ENCODE data around the gene SCN4A. TPM values are rescaled to one million over a fixed set of nuclear protein-coding genes. Genes with fewer than 3 reads are reported as not detected.

The SCN4A gene
- total RNA-seq, 4 donors from 2014 or later: 0.83 TPM; not detected in 3

GRCh38 chr17:63930951-63931575, 41.7 kb downstream of the SCN4A start:
- no peaks in the 10 kb centered on the region for H3K27me3 ChIP-seq
- peak; percentile 66 to 93 (median 93) for DNase-seq
- H3K36me3 ChIP-seq: no peaks in the 10 kb centered on the region
- H3K9me3 ChIP-seq: no peaks in the 10 kb centered on the region
- TF ChIP-seq, protein P1, sequence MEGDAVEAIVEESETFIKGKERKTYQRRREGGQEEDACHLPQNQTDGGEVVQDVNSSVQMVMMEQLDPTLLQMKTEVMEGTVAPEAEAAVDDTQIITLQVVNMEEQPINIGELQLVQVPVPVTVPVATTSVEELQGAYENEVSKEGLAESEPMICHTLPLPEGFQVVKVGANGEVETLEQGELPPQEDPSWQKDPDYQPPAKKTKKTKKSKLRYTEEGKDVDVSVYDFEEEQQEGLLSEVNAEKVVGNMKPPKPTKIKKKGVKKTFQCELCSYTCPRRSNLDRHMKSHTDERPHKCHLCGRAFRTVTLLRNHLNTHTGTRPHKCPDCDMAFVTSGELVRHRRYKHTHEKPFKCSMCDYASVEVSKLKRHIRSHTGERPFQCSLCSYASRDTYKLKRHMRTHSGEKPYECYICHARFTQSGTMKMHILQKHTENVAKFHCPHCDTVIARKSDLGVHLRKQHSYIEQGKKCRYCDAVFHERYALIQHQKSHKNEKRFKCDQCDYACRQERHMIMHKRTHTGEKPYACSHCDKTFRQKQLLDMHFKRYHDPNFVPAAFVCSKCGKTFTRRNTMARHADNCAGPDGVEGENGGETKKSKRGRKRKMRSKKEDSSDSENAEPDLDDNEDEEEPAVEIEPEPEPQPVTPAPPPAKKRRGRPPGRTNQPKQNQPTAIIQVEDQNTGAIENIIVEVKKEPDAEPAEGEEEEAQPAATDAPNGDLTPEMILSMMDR (IDR thresholded peaks at IDR 0.05): no peak
- TF ChIP-seq POLR2A (IDR thresholded peaks at IDR 0.05): no peak
- H3K4me1 ChIP-seq: peaks cover 0 to 13% (median 5%) of the 10 kb centered on the region in 4 donors
- peak overlapping the region; percentile 32 to 63 (median 42) for H3K4me3 ChIP-seq
- peak overlapping the region; percentile 52 to 91 (median 60) for H3K27ac ChIP-seq

- no peak for TF ChIP-seq POLR2A (IDR thresholded peaks at IDR 0.05)
- TF ChIP-seq, protein P1 (IDR thresholded peaks at IDR 0.05): no peak
- peak overlapping the region in 2 of 4 donors; percentile 49 to 63 for H3K4me3 ChIP-seq
- H3K27ac ChIP-seq: peak overlapping the region in 2 of 4 donors; percentile 25 to 91
- peaks cover 0 to 13% (median 5%) of the 10 kb centered on the region in 4 donors for H3K4me1 ChIP-seq
- no peak for DNase-seq
- no peaks in the 10 kb centered on the region for H3K36me3 ChIP-seq
- no peaks in the 10 kb centered on the region for H3K9me3 ChIP-seq
- no peaks in the 10 kb centered on the region for H3K27me3 ChIP-seq
Measured at GRCh38 chr17:63929860-63930766, 42.6 kb downstream of the SCN4A start.

DNA sequence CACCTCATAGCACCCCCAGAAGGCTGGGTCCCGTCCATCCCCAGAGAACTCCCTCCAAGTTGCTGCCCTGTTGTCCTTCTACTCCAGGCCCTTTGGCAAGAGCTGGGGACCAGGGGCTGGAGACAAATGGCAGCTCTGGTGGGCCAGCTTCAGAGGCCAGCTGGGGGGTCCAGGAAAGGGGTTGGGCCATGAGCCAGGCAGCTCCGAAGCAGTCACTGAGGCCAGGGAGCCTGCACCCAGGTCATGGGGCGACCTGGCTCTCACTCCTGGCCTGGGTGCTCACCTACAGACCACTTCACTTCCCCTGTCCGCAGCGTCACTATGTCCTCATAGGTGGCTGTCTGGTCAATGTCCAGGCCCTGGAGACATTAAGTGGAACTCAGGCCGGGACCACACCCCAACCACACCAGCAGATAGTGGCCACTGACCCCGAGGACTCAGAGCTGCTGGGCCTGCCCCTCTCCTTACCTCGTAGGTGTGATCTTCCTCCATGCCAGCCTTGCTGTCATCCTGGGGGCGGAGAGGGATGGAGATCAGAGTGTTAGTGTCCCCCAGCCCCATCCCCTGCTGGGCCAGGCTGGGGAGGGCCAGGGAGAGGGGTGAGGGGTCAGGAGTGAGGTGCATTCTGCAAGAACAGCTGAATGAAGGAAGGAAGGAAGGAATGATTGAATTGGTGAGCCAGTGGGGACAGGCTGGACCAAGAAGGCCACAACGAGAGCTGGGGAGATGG, 43.6 kb downstream of the SCN4A start:
- Histone ChIP-seq H3K27me3 (no peaks in the 10 kb centered on the region), H3K36me3 (no peaks in the 10 kb centered on the region), H3K4me3 (peak overlapping the region in 1 of 4 donors; percentile 63), H3K4me1 (peaks cover 0 to 13% (median 5%) of the 10 kb centered on the region in 4 donors), H3K9me3 (no peaks in the 10 kb centered on the region), H3K27ac (peak overlapping the region in 1 of 4 donors; percentile 91)
- TF ChIP-seq, protein P1 (IDR thresholded peaks at IDR 0.05): no peak
- TF ChIP-seq POLR2A (IDR thresholded peaks at IDR 0.05): no peak
- DNase-seq: no peak

DNA sequence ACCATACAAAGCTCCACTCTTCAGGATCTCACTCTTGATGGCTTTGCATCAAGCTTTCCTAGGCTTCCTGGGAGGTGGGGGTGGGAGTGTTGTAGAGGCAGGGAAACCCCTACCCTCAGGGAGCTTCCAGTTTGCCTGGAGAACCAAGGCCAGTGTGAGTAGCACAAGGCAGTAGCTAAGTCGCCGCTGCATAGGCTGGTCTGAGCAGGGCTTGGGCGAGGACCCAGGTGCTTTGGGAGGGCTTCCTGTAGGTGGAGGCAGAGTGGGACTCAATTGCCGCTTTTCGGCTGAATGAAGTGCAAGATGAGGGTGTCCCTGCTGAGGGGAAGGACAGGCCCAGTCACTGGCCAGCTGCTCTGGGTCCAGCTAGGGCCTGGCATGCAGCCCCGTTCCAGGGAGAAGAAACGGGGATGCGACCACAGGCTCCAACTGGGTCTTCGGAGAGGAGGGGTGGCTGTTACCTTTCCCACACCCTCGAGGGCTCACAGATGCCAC, 44.5 kb downstream of the SCN4A start:
- H3K27ac ChIP-seq: peak overlapping the region in 1 of 4 donors; percentile 91
- no peaks in the 10 kb centered on the region for H3K36me3 ChIP-seq
- no peak for DNase-seq
- TF ChIP-seq POLR2A (IDR thresholded peaks at IDR 0.05): no peak
- TF ChIP-seq, protein P1 (IDR thresholded peaks at IDR 0.05): no peak
- peak overlapping the region in 1 of 4 donors; percentile 63 for H3K4me3 ChIP-seq
- no peaks in the 10 kb centered on the region for H3K9me3 ChIP-seq
- H3K27me3 ChIP-seq: no peaks in the 10 kb centered on the region
- peaks cover 0 to 13% (median 5%) of the 10 kb centered on the region in 4 donors for H3K4me1 ChIP-seq

All from Peyer's patch (tissue), 4 donors.